ENCODE measurements around the gene C10orf62. TPM values are rescaled to one million over a fixed set of nuclear protein-coding genes. Genes with fewer than 3 reads are reported as not detected.

Gene C10orf62
- total RNA-seq, 4 donors from 2014 or later: 0.46 TPM; not detected in 3

GRCh38 chr10:97611473-97611872, 22.0 kb downstream of the C10orf62 start:
- peaks cover 4 to 22% (median 15%) of the 10 kb centered on the region in 4 donors for H3K4me1 ChIP-seq
- TF ChIP-seq POLR2A (IDR thresholded peaks at IDR 0.05; ENCODE audit: low read depth): no peak
- no peak for TF ChIP-seq CTCF (IDR thresholded peaks at IDR 0.05)
- TF ChIP-seq EP300 (IDR thresholded peaks at IDR 0.05): no peak
- no peak for TF ChIP-seq POLR2AphosphoS5 (IDR thresholded peaks at IDR 0.05)
- no peak for DNase-seq (ENCODE audit: extremely low spot score)
- WGBS: 90% methylated on average over 12 of the region's 12 CpGs
- no peaks in the 10 kb centered on the region for H3K27me3 ChIP-seq
- no peak overlapping the region for H3K27ac ChIP-seq (replicated peaks in 1 of 4)
- H3K36me3 ChIP-seq: peaks cover 0 to 14% (median 3%) of the 10 kb centered on the region in 4 donors
- intact Hi-C loops (cut with DNase I): loop anchor here (5.0 kb wide), 1 partner anchor 149 kb away; no protein-coding TSS in a partner anchor
- H3K9me3 ChIP-seq: no peaks in the 10 kb centered on the region
- H3K4me3 ChIP-seq: no peak overlapping the region

- H3K4me1 ChIP-seq: peaks cover 4 to 22% (median 15%) of the 10 kb centered on the region in 4 donors
- H3K36me3 ChIP-seq: peaks cover 0 to 14% (median 3%) of the 10 kb centered on the region in 4 donors
- no peaks in the 10 kb centered on the region for H3K9me3 ChIP-seq
- H3K27ac ChIP-seq (replicated peaks in 1 of 4): no peak overlapping the region
- no peaks in the 10 kb centered on the region for H3K27me3 ChIP-seq
- no peak for DNase-seq (ENCODE audit: extremely low spot score)
- H3K4me3 ChIP-seq: no peak overlapping the region
- TF ChIP-seq CTCF (IDR thresholded peaks at IDR 0.05) (peak; percentile 49 to 81 (median 63)), EP300 (IDR thresholded peaks at IDR 0.05) (no peak), POLR2A (IDR thresholded peaks at IDR 0.05; ENCODE audit: low read depth) (no peak), POLR2AphosphoS5 (IDR thresholded peaks at IDR 0.05) (peak in 1 of 2 donors; percentile 31)
- WGBS: 33% methylated on average over 2 of the region's 2 CpGs
- intact Hi-C loops (cut with DNase I): loop anchor here (5.0 kb wide), 1 partner anchor 150 kb away; no protein-coding TSS in a partner anchor
Measured at GRCh38 chr10:97612386-97612785, 22.9 kb downstream of the C10orf62 start.

GRCh38 chr10:97618285-97618684, 28.8 kb downstream of the C10orf62 start:
- H3K4me1 ChIP-seq: no peaks in the 10 kb centered on the region
- no peak for TF ChIP-seq EP300 (IDR thresholded peaks at IDR 0.05)
- no peak for TF ChIP-seq POLR2AphosphoS5 (IDR thresholded peaks at IDR 0.05)
- no peak for TF ChIP-seq CTCF (IDR thresholded peaks at IDR 0.05)
- no peak for TF ChIP-seq POLR2A (IDR thresholded peaks at IDR 0.05; ENCODE audit: low read depth)
- no peaks in the 10 kb centered on the region for H3K27me3 ChIP-seq
- no peak for DNase-seq (ENCODE audit: extremely low spot score)
- no peaks in the 10 kb centered on the region for H3K9me3 ChIP-seq
- H3K36me3 ChIP-seq: peaks cover 0 to 18% (median 3%) of the 10 kb centered on the region in 4 donors
- H3K4me3 ChIP-seq: no peak overlapping the region
- 95% methylated on average over 4 of the region's 4 CpGs for WGBS
- H3K27ac ChIP-seq (replicated peaks in 1 of 4): no peak overlapping the region
- intact Hi-C loops (cut with DNase I): no loop called here

GRCh38 chr10:97618733-97619132, 29.2 kb downstream of the C10orf62 start:
- no peak overlapping the region for H3K27ac ChIP-seq (replicated peaks in 1 of 4)
- no peak for DNase-seq (ENCODE audit: extremely low spot score)
- WGBS: 99% methylated on average over 4 of the region's 4 CpGs
- no peaks in the 10 kb centered on the region for H3K9me3 ChIP-seq
- TF ChIP-seq EP300 (IDR thresholded peaks at IDR 0.05) (no peak), CTCF (IDR thresholded peaks at IDR 0.05) (no peak), POLR2A (IDR thresholded peaks at IDR 0.05; ENCODE audit: low read depth) (no peak), POLR2AphosphoS5 (IDR thresholded peaks at IDR 0.05) (no peak)
- H3K36me3 ChIP-seq: peaks cover 0 to 18% (median 3%) of the 10 kb centered on the region in 4 donors
- intact Hi-C loops (cut with DNase I): no loop called here
- no peak overlapping the region for H3K4me3 ChIP-seq
- H3K4me1 ChIP-seq: no peaks in the 10 kb centered on the region
- no peaks in the 10 kb centered on the region for H3K27me3 ChIP-seq

- WGBS: 100% methylated on average over 1 of the region's 1 CpG
- DNase-seq (ENCODE audit: extremely low spot score): no peak
- TF ChIP-seq EP300 (IDR thresholded peaks at IDR 0.05) (no peak), POLR2A (IDR thresholded peaks at IDR 0.05; ENCODE audit: low read depth) (no peak), POLR2AphosphoS5 (IDR thresholded peaks at IDR 0.05) (no peak), CTCF (IDR thresholded peaks at IDR 0.05) (no peak)
- H3K27me3 ChIP-seq: no peaks in the 10 kb centered on the region
- no peak overlapping the region for H3K4me3 ChIP-seq
- peaks cover 0 to 3% (median 0%) of the 10 kb centered on the region in 4 donors for H3K4me1 ChIP-seq
- no peak overlapping the region for H3K27ac ChIP-seq (replicated peaks in 1 of 4)
- no peaks in the 10 kb centered on the region for H3K9me3 ChIP-seq
- intact Hi-C loops (cut with DNase I): no loop called here
- peaks cover 0 to 3% (median 0%) of the 10 kb centered on the region in 4 donors for H3K36me3 ChIP-seq
Measured at GRCh38 chr10:97623277-97623676, 33.8 kb downstream of the C10orf62 start.
